A549 (cell line): ENCODE results near the gene ELF5.

Source experiments
- CHD2 ChIP-seq: fragments of 150-350 bp; IDR thresholded peaks from 2 replicates; pipeline ENCODE4 v1.6.1; 2014; ENCODE audit warnings: low read length; ENCODE audit not compliant: partially characterized antibody
- FOSL2 ChIP-seq, 2 experiments: fragments of 450-650 bp in 1 of 2; fragments of >200 bp in 1 of 2; sonication (Bioruptor Twin) in 1 of 2; formaldehyde crosslinking; IDR thresholded peaks; 2 replicates each; pipeline versions ENCODE4 v1.5.0 to v1.6.1; 2016 to 2020; ENCODE audit warnings: mild to moderate bottlenecking in 1 of 2, moderate library complexity in 1 of 2
- JUN ChIP-seq, 2 experiments: fragments of >200 bp; sonication (Bioruptor Twin); formaldehyde crosslinking; IDR thresholded peaks; 2 replicates in 1 of 2; 3 replicates in 1 of 2; pipeline ENCODE4 v1.6.1; 2016 to 2017
- MYC ChIP-seq: IDR thresholded peaks from 2 replicates; pipeline ENCODE4 v1.6.1; 2012; ENCODE audit warnings: mild to moderate bottlenecking, inconsistent platforms, low read length, improper control_type of control experiment, borderline replicate concordance
- POLR2A ChIP-seq: IDR thresholded peaks from 2 replicates; pipeline ENCODE4 v1.6.1; 2012; ENCODE audit warnings: mild to moderate bottlenecking, low read length
- TP53 ChIP-seq: fragments of 250-450 bp; sonication (Bioruptor Pico); IDR thresholded peaks from 2 replicates; pipeline ENCODE4 v1.5.0; 2021; ENCODE audit warnings: mild to moderate bottlenecking, moderate library complexity
- TF ChIP-seq, protein P1 (sequence below): IDR thresholded peaks from 2 replicates; pipeline ENCODE4 v1.6.1; 2012
- TF ChIP-seq, protein P2 (sequence below): fragments of >200 bp; sonication (Bioruptor Twin); formaldehyde crosslinking; IDR thresholded peaks from 3 replicates; pipeline ENCODE4 v1.5.1; 2016

DNA sequence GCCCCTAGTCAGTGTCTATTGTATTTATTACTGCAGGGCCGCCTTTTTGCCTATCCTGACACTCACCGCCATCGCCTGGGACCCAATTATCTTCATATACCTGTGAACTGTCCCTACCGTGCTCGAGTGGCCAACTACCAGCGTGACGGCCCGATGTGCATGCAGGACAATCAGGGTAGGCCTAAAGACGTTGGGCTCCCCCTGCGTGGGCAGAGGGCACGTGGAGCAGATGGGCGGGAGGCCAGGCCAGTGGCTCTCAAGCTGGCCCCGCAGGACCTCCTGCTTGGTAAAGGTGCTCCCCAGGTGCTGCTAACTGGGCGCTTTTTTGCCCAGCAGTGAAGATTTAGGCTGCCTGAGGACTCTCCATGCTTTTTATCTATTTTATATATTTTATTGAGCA is 52.4 kb downstream of the ELF5 start:
- TF ChIP-seq FOSL2 (IDR thresholded peaks at IDR 0.05) (no peak), FOSL2 (CRISPR knock-in tag; IDR thresholded peaks at IDR 0.05) (no peak), CHD2 (no peak), MYC (no peak), POLR2A (no peak), TP53 (CRISPR knock-in tag) (no peak), JUN (IDR thresholded peaks at IDR 0.05) (no peak)
- TF ChIP-seq, protein P1, sequence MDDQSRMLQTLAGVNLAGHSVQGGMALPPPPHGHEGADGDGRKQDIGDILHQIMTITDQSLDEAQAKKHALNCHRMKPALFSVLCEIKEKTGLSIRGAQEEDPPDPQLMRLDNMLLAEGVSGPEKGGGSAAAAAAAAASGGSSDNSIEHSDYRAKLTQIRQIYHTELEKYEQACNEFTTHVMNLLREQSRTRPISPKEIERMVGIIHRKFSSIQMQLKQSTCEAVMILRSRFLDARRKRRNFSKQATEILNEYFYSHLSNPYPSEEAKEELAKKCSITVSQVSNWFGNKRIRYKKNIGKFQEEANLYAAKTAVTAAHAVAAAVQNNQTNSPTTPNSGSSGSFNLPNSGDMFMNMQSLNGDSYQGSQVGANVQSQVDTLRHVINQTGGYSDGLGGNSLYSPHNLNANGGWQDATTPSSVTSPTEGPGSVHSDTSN, result no peak
- TF ChIP-seq, protein P2, sequence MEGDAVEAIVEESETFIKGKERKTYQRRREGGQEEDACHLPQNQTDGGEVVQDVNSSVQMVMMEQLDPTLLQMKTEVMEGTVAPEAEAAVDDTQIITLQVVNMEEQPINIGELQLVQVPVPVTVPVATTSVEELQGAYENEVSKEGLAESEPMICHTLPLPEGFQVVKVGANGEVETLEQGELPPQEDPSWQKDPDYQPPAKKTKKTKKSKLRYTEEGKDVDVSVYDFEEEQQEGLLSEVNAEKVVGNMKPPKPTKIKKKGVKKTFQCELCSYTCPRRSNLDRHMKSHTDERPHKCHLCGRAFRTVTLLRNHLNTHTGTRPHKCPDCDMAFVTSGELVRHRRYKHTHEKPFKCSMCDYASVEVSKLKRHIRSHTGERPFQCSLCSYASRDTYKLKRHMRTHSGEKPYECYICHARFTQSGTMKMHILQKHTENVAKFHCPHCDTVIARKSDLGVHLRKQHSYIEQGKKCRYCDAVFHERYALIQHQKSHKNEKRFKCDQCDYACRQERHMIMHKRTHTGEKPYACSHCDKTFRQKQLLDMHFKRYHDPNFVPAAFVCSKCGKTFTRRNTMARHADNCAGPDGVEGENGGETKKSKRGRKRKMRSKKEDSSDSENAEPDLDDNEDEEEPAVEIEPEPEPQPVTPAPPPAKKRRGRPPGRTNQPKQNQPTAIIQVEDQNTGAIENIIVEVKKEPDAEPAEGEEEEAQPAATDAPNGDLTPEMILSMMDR, result no peak
